ENCODE results near the gene POLR3GL.

The POLR3GL gene

GRCh38 chr1:145949219-145949618, 15.3 kb upstream of the POLR3GL start:
- no peak for DNase-seq (ENCODE audit: low read depth)

DNA sequence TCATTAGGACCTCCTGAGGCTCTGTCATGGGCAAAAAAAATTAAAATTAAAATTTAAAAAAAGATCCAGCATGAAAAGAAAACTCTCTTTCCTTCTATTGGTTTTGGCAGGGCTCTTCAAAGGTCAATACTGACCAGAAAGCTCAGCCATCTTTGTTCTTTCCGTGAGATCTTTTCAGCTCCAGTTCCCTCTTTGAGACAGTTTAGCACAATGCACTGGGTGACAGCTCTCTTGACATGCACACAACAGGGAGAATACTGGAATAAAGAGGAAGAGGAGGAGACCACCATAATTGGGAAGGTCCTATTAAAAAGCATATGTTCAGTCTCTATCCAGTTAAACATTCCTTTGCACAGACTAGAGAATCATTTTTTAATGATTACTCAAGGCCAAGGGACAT, 13.0 kb upstream of the POLR3GL start:
- no peak for DNase-seq (ENCODE audit: low read depth)

GRCh38 chr1:145952903-145953302, 11.6 kb upstream of the POLR3GL start:
- DNase-seq (ENCODE audit: low read depth): no peak

DNA sequence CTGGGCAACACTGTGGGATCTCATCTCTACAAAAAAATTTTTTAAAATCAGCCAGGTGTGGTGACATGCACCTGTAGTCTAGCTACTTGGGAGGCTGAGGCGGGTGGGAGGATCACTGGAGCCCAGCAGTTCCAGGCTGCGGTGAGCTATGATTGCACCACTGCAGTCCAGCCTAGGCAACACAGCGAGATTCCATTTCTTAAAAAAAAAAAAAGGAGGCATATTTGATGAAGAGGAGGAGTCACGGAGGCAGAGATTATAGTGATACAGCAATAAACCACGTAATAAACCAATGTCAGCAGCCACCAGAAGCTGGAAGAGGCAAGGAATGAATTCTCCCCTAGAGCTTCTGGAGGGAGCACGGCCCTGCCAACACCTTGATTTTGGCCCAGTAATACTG, 10.6 kb upstream of the POLR3GL start:
- no peak for DNase-seq (ENCODE audit: low read depth)

GRCh38 chr1:145955436-145955835, 9.1 kb upstream of the POLR3GL start:
- no peak for DNase-seq (ENCODE audit: low read depth)

DNA sequence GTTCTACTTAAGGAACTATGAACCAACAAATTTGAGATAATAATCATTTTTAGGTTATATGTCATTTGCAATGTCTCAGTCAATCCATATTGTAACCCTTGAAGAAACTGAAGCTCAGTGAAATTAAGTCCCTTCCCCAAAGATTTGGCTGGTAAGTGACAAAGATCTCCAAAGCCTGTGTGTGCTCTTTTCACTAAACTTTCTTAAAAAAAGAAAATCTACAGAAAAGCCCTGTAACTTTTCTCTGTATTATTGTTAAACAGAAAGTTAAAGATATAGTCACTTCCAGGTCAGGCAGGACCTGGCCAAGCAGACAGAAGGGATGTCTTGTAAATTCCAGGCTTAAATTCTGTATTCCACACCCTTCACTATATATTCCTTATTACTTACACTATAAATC, 8.1 kb upstream of the POLR3GL start:
- no peak for DNase-seq (ENCODE audit: low read depth)

GRCh38 chr1:145956781-145957442, 7.6 kb upstream of the POLR3GL start:
- DNase-seq (ENCODE audit: low read depth): no peak

DNA sequence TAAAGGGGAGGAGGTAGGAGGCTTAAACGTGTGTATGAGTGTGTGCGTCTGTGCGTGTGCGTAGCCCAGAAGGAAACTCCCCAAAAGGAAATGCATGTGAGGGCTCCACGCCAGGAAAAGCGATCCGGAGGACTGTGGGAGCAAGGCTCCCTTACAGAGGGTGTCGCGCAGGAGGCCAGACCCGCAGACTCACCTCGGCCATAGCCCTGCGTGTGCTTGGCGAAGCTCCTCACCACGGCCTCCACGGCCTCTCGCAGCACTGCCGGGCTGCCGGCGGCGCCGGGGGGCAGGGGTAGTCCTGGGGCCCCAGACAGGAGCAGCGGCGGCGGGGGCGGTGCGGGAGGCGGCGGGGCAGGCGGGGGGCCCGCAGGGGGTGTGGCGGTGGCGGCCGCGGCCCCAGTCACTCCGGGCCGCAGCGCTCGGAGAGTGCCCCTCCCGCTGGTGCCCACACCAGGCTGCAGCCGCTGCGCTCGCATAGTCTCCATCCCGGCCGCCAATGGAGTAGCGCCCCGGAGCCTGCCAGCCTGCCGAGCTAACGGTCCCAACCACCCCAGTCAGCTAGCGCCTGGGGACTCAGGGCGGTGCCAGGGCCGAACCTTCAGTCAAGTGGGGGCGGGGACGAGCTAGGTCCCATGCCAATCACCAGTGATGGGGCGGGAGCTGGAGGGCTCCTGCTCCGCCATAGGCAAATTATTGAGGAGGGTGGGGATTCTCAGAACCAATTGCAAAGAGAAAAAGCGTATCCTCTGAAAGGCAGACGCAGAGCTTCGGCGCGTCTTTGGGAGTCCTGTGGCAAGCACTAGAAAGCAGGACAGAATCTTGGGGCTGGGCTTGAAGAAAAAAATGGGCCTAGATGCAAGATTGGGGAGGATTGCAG, 6.8 kb upstream of the POLR3GL start, which contains the start of gene LIX1L:
LIX1L (minus strand) TSS at position 575 of the 877 bp plus-strand sequence; CDS start at position 485, 90 bp downstream.
- DNase-seq (ENCODE audit: low read depth): peak; percentile 93

DNA sequence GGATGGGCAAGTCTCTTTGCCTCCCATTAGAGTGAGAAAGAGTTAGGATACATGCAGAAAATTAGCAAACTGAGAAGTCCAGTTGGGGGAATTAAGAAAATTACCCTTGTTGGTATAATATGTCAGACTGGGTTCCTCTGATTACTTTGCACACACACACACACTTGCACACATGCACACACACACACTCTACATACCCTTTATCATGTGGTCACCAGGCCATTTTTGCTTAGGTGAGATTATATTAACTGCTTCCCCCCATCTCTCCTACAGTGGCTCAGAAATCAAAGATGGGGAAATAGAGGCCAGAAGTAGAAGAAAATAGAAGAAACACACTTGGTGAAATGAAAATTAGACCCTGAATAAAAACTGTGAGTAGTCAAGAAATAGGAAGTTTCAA, 5.8 kb upstream of the POLR3GL start:
- no peak for DNase-seq (ENCODE audit: low read depth)

DNA sequence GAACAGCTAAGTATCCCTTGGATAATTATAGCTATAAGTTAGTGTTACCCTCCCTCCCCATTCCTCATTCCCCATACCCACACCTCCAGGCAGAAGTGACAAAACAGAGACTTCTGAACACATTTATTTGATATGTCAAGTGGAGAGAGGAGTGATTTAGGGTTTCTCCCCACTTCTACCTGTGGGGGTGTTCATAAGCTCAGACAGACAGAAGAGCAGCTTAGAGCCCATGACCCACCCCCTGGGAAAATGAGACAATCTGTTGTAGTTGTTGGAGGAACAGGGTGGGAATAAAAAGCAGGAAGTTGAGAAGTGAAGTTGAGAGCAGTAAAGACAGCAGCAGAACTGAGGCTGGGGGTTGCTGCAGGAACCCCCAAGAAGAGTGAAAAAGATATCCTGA, 5.2 kb upstream of the POLR3GL start:
- DNase-seq (ENCODE audit: low read depth): no peak

DNA sequence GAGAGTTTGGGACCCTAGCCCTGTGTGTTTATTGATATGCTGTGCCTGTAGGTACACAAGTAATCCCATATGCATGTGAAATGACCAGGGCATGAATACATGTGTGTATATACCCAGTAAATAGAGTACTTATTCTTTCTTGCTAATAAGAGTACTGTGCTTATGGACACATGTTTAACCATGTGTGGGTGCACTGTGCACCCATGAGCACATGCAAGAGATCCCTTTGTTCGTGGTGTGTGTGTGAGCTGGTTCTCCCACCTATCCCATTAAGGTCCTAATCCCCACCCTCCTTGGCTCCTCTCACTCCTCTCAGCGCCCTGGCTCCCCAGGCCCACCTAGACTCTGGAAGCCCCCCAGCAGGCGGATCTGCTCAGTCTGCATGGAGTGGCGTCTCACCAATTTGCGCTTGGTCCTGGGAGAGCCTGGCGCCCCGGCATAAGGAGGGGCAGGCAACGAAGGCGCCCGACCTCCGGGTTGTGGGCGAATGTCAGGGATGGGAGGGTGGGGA, 4.5 kb upstream of the POLR3GL start:
- no peak for DNase-seq (ENCODE audit: low read depth)

GRCh38 chr1:145960468-145961108, 3.9 kb upstream of the POLR3GL start:
- peak; percentile 43 for DNase-seq (ENCODE audit: low read depth)

- DNase-seq (ENCODE audit: low read depth): no peak
These were observed 3.4 kb upstream of the POLR3GL start for GRCh38 chr1:145961109-145961424.

DNA sequence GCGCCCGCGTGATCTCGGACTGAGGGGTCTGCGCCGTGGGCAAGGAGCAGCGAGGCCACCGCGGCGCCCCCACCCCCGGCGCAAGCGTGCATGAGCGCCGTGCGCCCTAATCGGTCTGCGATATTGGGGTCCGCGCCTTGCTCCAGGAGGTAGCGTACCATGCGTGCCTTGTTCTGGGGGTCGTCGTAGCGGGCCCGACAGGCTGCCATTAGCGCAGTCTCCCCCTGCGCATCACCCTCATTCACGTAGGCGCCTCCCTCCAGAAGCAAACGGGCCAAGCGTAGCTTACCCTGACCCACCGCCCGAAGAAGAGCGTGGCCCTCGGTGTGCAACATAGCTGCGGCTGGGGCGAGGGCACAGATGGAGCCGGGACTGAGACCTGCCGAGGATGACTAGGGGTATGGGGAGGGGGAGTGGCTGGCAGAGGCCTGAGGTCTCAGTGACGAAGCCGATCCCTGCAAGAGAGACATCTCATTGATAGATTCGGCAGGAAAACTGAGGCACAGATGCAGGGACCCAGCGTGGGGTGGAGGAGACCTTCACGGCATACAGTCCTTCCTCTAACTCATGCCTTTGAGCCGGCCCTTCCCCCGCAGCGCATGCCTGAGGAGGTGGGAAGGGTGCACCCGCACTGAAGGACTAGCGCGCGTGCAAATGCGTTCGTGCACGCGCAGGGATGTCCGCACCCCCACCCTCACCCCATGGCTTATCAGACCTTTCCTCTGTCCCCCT, 2.9 kb upstream of the POLR3GL start:
- peak; percentile 21 for DNase-seq (ENCODE audit: low read depth)

DNA sequence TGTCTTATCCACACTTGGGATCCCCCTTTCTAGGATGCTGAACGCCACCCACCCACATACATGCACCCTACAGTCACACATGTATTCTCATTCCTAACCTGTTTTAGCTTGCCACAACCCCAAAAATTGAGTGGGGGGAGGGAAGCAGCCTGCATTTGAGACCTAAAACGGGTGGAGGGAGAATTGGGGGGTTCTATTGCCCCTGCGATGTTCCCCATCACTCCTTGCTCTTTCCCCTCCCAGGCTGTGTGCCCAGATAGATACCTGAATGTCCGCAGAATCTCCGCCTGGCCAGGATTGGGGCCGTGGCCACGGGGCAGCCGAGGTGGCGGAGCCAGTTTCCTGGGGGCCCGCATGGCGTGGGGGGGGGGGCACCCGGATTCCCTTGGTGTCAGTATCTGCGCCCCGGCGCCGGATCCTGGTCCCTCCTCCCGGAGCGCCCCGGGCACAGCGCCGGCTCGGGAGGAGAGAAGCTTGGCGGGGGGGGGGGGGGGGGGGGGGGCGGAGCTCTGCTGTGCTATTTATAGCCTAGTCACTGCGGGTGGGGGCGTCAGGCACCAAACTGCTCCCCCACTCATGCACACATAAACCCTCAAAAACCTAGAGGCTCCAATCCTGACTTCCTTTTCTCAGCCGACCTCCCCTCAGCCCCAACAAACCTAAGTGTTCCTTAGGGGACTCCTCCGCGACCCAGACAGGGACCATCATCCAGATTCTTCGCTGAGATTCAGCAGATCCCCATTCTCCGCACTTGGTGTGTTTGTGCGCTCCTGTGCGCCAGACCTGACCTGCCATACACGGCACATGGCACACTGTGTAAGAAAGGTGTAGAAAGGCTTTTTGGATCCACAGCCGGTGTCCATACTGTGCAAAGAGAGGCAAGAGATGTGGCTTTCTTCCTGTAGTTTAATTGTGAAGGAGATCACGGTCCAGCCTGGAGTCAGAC, 2.1 kb upstream of the POLR3GL start:
- DNase-seq (ENCODE audit: low read depth): peak; percentile 20

- no peak for DNase-seq (ENCODE audit: low read depth)
These were observed 1.0 kb upstream of the POLR3GL start for GRCh38 chr1:145963265-145964019.

GRCh38 chr1:145965119-145965744, 742 bp downstream of the POLR3GL start:
- no peak for DNase-seq (ENCODE audit: low read depth)

DNA sequence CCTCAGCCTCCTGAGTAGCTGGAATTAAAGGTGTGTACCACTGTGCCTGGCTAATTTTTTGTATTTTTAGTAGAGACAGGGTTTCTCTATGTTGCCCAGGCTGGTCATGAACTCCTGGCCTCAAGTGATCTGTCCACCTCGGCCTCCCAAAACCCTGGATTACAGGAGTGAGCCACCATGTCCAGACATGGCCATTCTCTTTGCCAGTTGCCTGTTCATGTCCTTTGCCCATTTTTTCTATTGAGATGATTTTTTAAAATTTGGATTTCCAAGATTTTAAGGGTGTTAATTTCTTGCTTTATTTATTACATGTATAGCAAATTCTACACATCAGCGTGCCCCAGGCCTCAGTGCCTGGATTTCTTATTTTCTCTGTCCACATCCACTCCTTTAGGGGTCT, 2.8 kb downstream of the POLR3GL start:
- no peak for DNase-seq (ENCODE audit: low read depth)

DNA sequence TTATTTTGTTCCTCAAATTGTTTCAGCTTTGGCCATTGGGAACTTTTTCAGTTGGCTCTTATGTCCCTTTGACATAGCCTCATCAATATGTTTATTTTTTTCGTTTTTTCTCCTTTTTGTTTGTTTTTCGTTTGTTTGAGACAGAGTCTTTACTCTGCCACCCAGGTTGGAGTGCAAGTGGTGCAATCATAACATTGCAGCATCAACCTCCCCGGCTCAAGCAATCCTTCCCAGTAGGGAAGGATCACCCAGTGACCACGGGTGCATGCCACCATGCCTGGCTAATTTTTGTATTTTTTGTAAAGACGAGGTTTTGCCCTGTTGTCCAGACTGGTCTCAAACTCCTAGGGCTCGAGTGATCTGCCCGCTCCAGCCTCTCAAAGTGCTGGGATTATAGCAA, 8.1 kb downstream of the POLR3GL start:
- DNase-seq (ENCODE audit: low read depth): no peak

GRCh38 chr1:145974721-145975120, 10.2 kb downstream of the POLR3GL start:
- DNase-seq (ENCODE audit: low read depth): no peak
